ENCODE results near the gene INTS1.

INTS1 gene

GRCh38 chr7:1503816-1504775 is at the start of gene INTS1:
Gene INTS1, minus strand, starts transcription at chr7:1504389. Its CDS starts 429 bp downstream, at chr7:1503960.
- DNase-seq (ENCODE audit: low read depth in 3 of 3, low spot score in 1 of 3) = peak; percentile 76 to 80 (median 77)

- DNase-seq (ENCODE audit: low read depth in 3 of 3, low spot score in 1 of 3) = no peak
These were observed 49.5 kb upstream of the INTS1 start for GRCh38 chr7:1553512-1554210.

- no peak for DNase-seq (ENCODE audit: low read depth in 3 of 3, low spot score in 1 of 3)
These were observed 48.0 kb upstream of the INTS1 start for GRCh38 chr7:1552200-1552599.

- DNase-seq (ENCODE audit: low read depth in 3 of 3, low spot score in 1 of 3) = no peak
These were observed 46.6 kb upstream of the INTS1 start for GRCh38 chr7:1550846-1551155.

- DNase-seq (ENCODE audit: low read depth in 3 of 3, low spot score in 1 of 3) = no peak
These were observed 46.0 kb upstream of the INTS1 start for GRCh38 chr7:1550005-1550845.

GRCh38 chr7:1549357-1550004 is 45.3 kb upstream of the INTS1 start:
- no peak for DNase-seq (ENCODE audit: low read depth in 3 of 3, low spot score in 1 of 3)

GRCh38 chr7:1548944-1549343 is 44.8 kb upstream of the INTS1 start:
- DNase-seq (ENCODE audit: low read depth in 3 of 3, low spot score in 1 of 3) = no peak

GRCh38 chr7:1548438-1548831 is 44.2 kb upstream of the INTS1 start:
- DNase-seq (ENCODE audit: low read depth in 3 of 3, low spot score in 1 of 3) = no peak

- DNase-seq (ENCODE audit: low read depth in 3 of 3, low spot score in 1 of 3) = no peak
These were observed 43.7 kb upstream of the INTS1 start for GRCh38 chr7:1547777-1548437.

- no peak for DNase-seq (ENCODE audit: low read depth in 3 of 3, low spot score in 1 of 3)
These were observed 43.0 kb upstream of the INTS1 start for GRCh38 chr7:1546909-1547776.

GRCh38 chr7:1546274-1546908 is 42.2 kb upstream of the INTS1 start:
- no peak for DNase-seq (ENCODE audit: low read depth in 3 of 3, low spot score in 1 of 3)

- no peak for DNase-seq (ENCODE audit: low read depth in 3 of 3, low spot score in 1 of 3)
These were observed 41.4 kb upstream of the INTS1 start for GRCh38 chr7:1545417-1546246.

GRCh38 chr7:1544896-1545416 is 40.8 kb upstream of the INTS1 start:
- no peak for DNase-seq (ENCODE audit: low read depth in 3 of 3, low spot score in 1 of 3)

- no peak for DNase-seq (ENCODE audit: low read depth in 3 of 3, low spot score in 1 of 3)
These were observed 40.1 kb upstream of the INTS1 start for GRCh38 chr7:1544178-1544895.

GRCh38 chr7:1543826-1544177 is 39.6 kb upstream of the INTS1 start:
- no peak for DNase-seq (ENCODE audit: low read depth in 3 of 3, low spot score in 1 of 3)

GRCh38 chr7:1542841-1543747 is 38.9 kb upstream of the INTS1 start:
- DNase-seq (ENCODE audit: low read depth in 3 of 3, low spot score in 1 of 3) = no peak
